LNCaP clone FGC (cell line): ENCODE data around the gene SLC46A2.

Experiments
- DNase-seq: peaks from one replicate; pipeline ENCODE4 v3.0.0-alpha.2; 2011; ENCODE audit warnings: low read depth
- H3K4me3 ChIP-seq: 2 replicates; pipeline ENCODE4 v1.5.1; 2011; ENCODE audit warnings: mild to moderate bottlenecking, low read depth, low read length, control low read depth
- CTCF ChIP-seq: IDR thresholded peaks from 2 replicates; pipeline ENCODE4 v1.5.1; 2012; ENCODE audit warnings: mild to moderate bottlenecking; ENCODE audit not compliant: control insufficient read depth, insufficient read depth; ENCODE audit errors: extremely low read depth

Gene SLC46A2

GRCh38 chr9:112891521-112891920 is 845 bp upstream of the SLC46A2 start:
- H3K4me3 ChIP-seq, result no peak overlapping the region
- DNase-seq, result no peak
- no peak for TF ChIP-seq CTCF

- TF ChIP-seq CTCF, result no peak
- no peak for DNase-seq
These were observed 3.3 kb downstream of the SLC46A2 start for GRCh38 chr9:112887381-112887780.

GRCh38 chr9:112886351-112886750 is 4.3 kb downstream of the SLC46A2 start:
- H3K4me3 ChIP-seq, result no peak overlapping the region
- no peak for DNase-seq
- no peak for TF ChIP-seq CTCF

More at GRCh38 chr9:112887381-112887780, 3.3 kb downstream of the SLC46A2 start:
- H3K4me3 ChIP-seq, result no peak overlapping the region

- H3K4me3 ChIP-seq, result no peak overlapping the region
- DNase-seq, result no peak
- TF ChIP-seq CTCF, result no peak
These were observed 5.4 kb downstream of the SLC46A2 start for GRCh38 chr9:112885324-112885723.

GRCh38 chr9:112884721-112885120 is 6.0 kb downstream of the SLC46A2 start:
- H3K4me3 ChIP-seq, result no peak overlapping the region
- TF ChIP-seq CTCF, result no peak
- DNase-seq, result no peak

- H3K4me3 ChIP-seq, result no peak overlapping the region
- no peak for TF ChIP-seq CTCF
- no peak for DNase-seq
These were observed 6.6 kb downstream of the SLC46A2 start for GRCh38 chr9:112884101-112884500.

- TF ChIP-seq CTCF, result no peak
- DNase-seq, result no peak
- H3K4me3 ChIP-seq, result no peak overlapping the region
These were observed 9.3 kb downstream of the SLC46A2 start for GRCh38 chr9:112881331-112881730.
